HUES6 (cell line): ENCODE results near the gene GAN.

Experiments
- H3K27ac ChIP-seq: 2 replicates; pipeline ENCODE4 v1.7.0; 2013; ENCODE audit warnings: low read depth, mild to moderate bottlenecking, low read length, inconsistent platforms
- H3K27me3 ChIP-seq: 2 replicates; pipeline ENCODE4 v1.6.1; 2013; ENCODE audit warnings: low read length; ENCODE audit not compliant: control insufficient read depth, insufficient read depth
- H3K36me3 ChIP-seq: 2 replicates; pipeline ENCODE4 v1.6.1; 2013; ENCODE audit warnings: low read length; ENCODE audit not compliant: control insufficient read depth, insufficient read depth
- H3K4me1 ChIP-seq: 2 replicates; pipeline ENCODE4 v1.6.1; 2013; ENCODE audit warnings: low read length; ENCODE audit not compliant: control insufficient read depth, insufficient read depth
- H3K4me3 ChIP-seq: 2 replicates; pipeline ENCODE4 v1.5.1; 2013; ENCODE audit warnings: low read depth, low read length
- H3K9ac ChIP-seq: one replicate; pipeline ENCODE4 v1.6.1; 2013; ENCODE audit warnings: mild to moderate bottlenecking, low read length
- H3K9me3 ChIP-seq: 2 replicates; pipeline ENCODE4 v1.6.1; 2013; ENCODE audit warnings: low read depth, low read length; ENCODE audit not compliant: control insufficient read depth, insufficient read depth

The GAN gene

GRCh38 chr16:81380932-81381331, 66.2 kb downstream of the GAN start:
- H3K36me3 ChIP-seq: peaks cover 34% of the 10 kb centered on the region
- H3K9ac ChIP-seq: no peak overlapping the region
- no peak overlapping the region for H3K27ac ChIP-seq
- no peak overlapping the region for H3K4me3 ChIP-seq
- H3K4me1 ChIP-seq: peaks cover 4% of the 10 kb centered on the region
- no peaks in the 10 kb centered on the region for H3K27me3 ChIP-seq
- H3K9me3 ChIP-seq: no peaks in the 10 kb centered on the region

GRCh38 chr16:81384006-81384405, 69.2 kb downstream of the GAN start:
- Histone ChIP-seq H3K4me3 (no peak overlapping the region), H3K9me3 (no peaks in the 10 kb centered on the region), H3K27me3 (no peaks in the 10 kb centered on the region), H3K4me1 (peaks cover 4% of the 10 kb centered on the region), H3K9ac (no peak overlapping the region), H3K27ac (no peak overlapping the region), H3K36me3 (peaks cover 12% of the 10 kb centered on the region; the same call in 1 of the 2 replicates)

- no peaks in the 10 kb centered on the region for H3K9me3 ChIP-seq
- no peaks in the 10 kb centered on the region for H3K27me3 ChIP-seq
- H3K4me3 ChIP-seq: no peak overlapping the region
- no peak overlapping the region for H3K9ac ChIP-seq
- no peak overlapping the region for H3K27ac ChIP-seq
- peaks cover 4% of the 10 kb centered on the region for H3K4me1 ChIP-seq
- H3K36me3 ChIP-seq: peaks cover 16% of the 10 kb centered on the region
These were observed 70.4 kb downstream of the GAN start for GRCh38 chr16:81385031-81385756.

DNA sequence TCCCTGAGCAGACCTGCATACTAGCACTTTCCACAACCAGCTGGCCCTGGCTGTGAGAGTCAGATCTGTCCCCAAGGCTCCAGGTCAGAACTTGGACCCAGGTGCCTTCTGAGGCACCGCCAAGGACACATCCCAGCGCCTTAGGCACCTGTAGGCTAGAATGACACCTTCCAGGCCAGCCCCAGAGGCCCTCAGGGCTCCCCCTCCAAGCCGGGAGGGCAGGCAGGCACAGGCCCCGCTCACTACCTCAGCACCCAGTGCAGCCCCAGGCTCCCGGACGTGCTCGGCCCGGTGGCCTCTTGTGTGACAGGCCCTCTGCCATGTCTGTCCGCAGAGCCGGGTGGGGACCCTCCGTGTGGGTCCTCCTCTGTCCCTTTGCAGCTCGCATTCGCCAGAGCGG, 73.6 kb downstream of the GAN start:
- no peaks in the 10 kb centered on the region for H3K9me3 ChIP-seq
- 0 out of 2 replicates have a peak overlapping the region, but pooled peaks have one; percentile 32 for H3K27ac ChIP-seq
- peaks cover 25% of the 10 kb centered on the region for H3K36me3 ChIP-seq
- H3K27me3 ChIP-seq: no peaks in the 10 kb centered on the region
- H3K9ac ChIP-seq: no peak overlapping the region
- peaks cover 4% of the 10 kb centered on the region for H3K4me1 ChIP-seq
- no peak overlapping the region for H3K4me3 ChIP-seq

GRCh38 chr16:81390840-81391239, 76.1 kb downstream of the GAN start:
- Histone ChIP-seq H3K4me1 (no peaks in the 10 kb centered on the region), H3K36me3 (peaks cover 25% of the 10 kb centered on the region), H3K27me3 (no peaks in the 10 kb centered on the region), H3K9ac (no peak overlapping the region), H3K4me3 (no peak overlapping the region), H3K27ac (no peak overlapping the region), H3K9me3 (no peaks in the 10 kb centered on the region)

DNA sequence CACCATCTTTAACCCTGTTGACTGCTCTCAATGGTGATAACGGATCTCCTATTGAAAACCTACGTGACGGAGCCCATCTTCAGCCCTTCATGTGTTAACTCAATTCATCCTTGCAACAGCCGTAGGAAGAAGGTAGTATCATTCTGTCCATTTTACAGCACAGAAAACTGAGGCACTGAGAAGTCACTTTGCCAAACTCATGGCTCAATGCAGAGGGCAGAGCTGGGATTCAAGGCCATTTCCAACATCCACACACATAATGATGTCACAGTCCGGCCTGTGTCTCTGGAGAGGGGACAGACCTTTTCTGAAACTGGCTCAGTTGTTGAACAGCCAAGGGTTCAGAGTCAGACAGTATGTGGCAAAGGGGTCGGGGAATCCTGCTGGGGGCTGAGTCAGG, 77.2 kb downstream of the GAN start:
- Histone ChIP-seq H3K27ac (no peak overlapping the region), H3K4me1 (no peaks in the 10 kb centered on the region), H3K27me3 (no peaks in the 10 kb centered on the region), H3K9me3 (no peaks in the 10 kb centered on the region), H3K36me3 (peaks cover 25% of the 10 kb centered on the region), H3K9ac (no peak overlapping the region), H3K4me3 (no peak overlapping the region)

DNA sequence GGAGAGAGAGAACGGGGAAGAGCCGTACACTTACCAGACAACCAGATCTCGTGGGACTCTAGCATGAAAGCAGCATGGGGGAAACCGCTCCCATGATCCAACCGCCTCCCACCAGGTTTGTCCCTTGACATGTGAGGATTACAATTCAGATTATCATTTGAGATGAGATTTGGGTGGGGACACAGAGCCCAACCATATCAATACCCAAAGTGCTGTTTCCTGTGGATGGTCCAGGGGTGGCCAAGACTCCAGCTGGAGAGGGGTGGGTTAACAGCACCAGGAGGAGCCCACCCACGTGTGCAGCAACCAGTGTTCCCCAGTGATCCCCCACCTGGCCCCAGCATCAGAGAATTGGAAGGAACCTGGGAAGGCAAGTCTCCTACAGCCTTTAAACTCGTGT, 79.7 kb downstream of the GAN start:
- H3K9me3 ChIP-seq: 0 out of 2 replicates have a peak, but pooled peaks cover 3% of the 10 kb centered on the region
- H3K4me3 ChIP-seq: no peak overlapping the region
- peaks cover 18% of the 10 kb centered on the region for H3K36me3 ChIP-seq
- H3K9ac ChIP-seq: no peak overlapping the region
- no peak overlapping the region for H3K27ac ChIP-seq
- no peaks in the 10 kb centered on the region for H3K27me3 ChIP-seq
- H3K4me1 ChIP-seq: no peaks in the 10 kb centered on the region

- H3K4me1 ChIP-seq: no peaks in the 10 kb centered on the region
- H3K9ac ChIP-seq: no peak overlapping the region
- no peaks in the 10 kb centered on the region for H3K27me3 ChIP-seq
- no peak overlapping the region for H3K27ac ChIP-seq
- H3K9me3 ChIP-seq: peaks cover 8% of the 10 kb centered on the region
- H3K4me3 ChIP-seq: no peak overlapping the region
- H3K36me3 ChIP-seq: peaks cover 14% of the 10 kb centered on the region
These were observed 80.3 kb downstream of the GAN start for GRCh38 chr16:81394966-81395655.

DNA sequence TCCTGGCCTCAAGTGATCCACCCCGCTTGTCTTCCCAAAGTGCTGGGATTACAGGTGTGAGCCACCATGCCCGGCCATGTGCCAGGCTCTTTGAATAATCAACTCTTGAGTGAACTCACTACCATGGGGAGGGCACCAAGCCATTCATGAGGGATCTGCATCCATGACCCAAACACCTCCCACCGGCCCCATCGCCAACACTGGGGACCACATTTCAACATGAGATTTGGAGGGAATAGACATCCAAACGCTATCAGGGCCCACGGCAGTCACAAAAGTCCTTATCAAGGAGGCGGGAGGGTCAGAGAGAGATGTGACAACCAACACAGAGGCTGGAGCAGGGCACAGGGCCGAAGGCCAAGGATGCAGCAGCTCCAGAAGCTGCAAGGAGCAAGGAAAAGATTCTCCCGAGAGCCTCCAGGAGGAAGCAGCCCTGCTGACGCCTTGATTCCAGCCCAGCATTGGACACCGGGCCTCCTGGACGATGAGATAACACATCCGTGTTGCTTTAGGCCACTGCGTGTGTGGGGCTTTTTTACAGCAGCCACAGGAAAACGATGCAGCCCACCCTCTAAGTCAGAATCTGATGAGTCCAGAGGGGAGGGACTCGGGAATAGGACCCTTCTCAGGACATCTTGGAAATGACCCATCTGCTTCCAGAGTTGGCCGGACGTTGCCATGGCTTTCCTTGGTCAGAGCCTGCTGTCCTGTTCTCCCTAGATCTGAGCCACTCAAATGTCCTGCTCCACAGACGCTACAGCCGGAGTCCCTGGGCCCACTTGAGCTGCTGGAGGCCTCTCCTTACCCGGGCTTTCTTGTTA, 82.5 kb downstream of the GAN start:
- Histone ChIP-seq H3K27me3 (no peaks in the 10 kb centered on the region), H3K27ac (no peak overlapping the region), H3K9me3 (peaks cover 8% of the 10 kb centered on the region), H3K36me3 (no peaks in the 10 kb centered on the region), H3K9ac (no peak overlapping the region), H3K4me1 (no peaks in the 10 kb centered on the region), H3K4me3 (no peak overlapping the region)

- H3K27me3 ChIP-seq: no peaks in the 10 kb centered on the region
- no peaks in the 10 kb centered on the region for H3K36me3 ChIP-seq
- H3K27ac ChIP-seq: no peak overlapping the region
- H3K4me1 ChIP-seq: no peaks in the 10 kb centered on the region
- H3K9ac ChIP-seq: no peak overlapping the region
- peaks cover 8% of the 10 kb centered on the region for H3K9me3 ChIP-seq
- no peak overlapping the region for H3K4me3 ChIP-seq
These were observed 83.2 kb downstream of the GAN start for GRCh38 chr16:81397879-81398520.
